Omental fat pad (tissue), 4 donors: ENCODE data around the gene HELQ. TPM values are rescaled to one million over a fixed set of nuclear protein-coding genes. Genes with fewer than 3 reads are reported as not detected.
A peak's percentile ranks its signal among the peaks of the same experiment; 100 is the strongest.

ENCODE experiments used
- ATAC-seq: fragments of 150-250 bp; one replicate; pipeline ENCODE4 v1.9.1; 2016; ENCODE audit warnings: mild to moderate bottlenecking, moderate library complexity; ENCODE audit not compliant: low FRiP score
- DNase-seq: peaks from one replicate; pipeline ENCODE4 v3.0.0-alpha.2; 2019; ENCODE audit warnings: low spot score
- CTCF ChIP-seq, 3 donors: fragments of 450-650 bp; IDR thresholded peaks; one replicate each; pipeline ENCODE4 v1.5.1; 2016 to 2017; ENCODE audit warnings: antibody characterized with exemption in 3 of 3, mild to moderate bottlenecking in 3 of 3, moderate library complexity in 2 of 3
- total RNA-seq, 4 donors: library from RNA; depleted of rRNA; stranded (reverse); fragments of >200 nt; gene quantifications; one replicate each; pipeline ENCODE4 v1.1.0, GENCODE V29; 2016

The HELQ gene
- total RNA-seq, 4 donors from 2014 or later: 13.5 to 20.0 (median 17.0) TPM

DNA sequence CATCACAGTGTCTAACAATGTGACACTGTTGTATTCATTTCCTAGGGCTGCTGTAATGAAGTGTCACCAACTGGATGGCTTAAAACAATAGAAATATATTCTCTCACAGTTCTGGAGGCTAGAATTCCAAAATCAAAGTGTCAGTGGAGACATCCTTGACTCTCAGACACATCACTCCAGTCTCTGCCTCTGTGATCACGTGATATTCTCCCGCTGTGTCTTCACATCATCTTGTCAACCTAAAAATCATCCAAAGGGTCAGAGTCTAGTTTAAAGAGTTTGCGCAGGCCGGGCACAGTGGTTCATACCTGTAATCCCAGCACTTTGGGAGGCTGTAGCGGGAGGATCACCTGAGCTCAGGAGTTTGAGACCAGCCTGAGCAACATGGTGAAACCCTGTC lies 84.4 kb downstream of the HELQ start:
- no peak for TF ChIP-seq CTCF (IDR thresholded peaks at IDR 0.05)
- ATAC-seq (no peak), DNase-seq (no peak)

GRCh38 chr4:83370640-83370906 lies 85.0 kb downstream of the HELQ start:
- DNase-seq (no peak), ATAC-seq (no peak)
- TF ChIP-seq CTCF (IDR thresholded peaks at IDR 0.05): no peak

GRCh38 chr4:83369831-83370639 lies 85.6 kb downstream of the HELQ start:
- ATAC-seq: no peak
- no peak for TF ChIP-seq CTCF (IDR thresholded peaks at IDR 0.05)
- no peak for DNase-seq

- DNase-seq: no peak
- no peak for ATAC-seq
- no peak for TF ChIP-seq CTCF (IDR thresholded peaks at IDR 0.05)
Observed at GRCh38 chr4:83364312-83364711, 91.3 kb downstream of the HELQ start.

GRCh38 chr4:83362492-83363329 lies 92.9 kb downstream of the HELQ start:
- no peak for DNase-seq
- no peak for TF ChIP-seq CTCF (IDR thresholded peaks at IDR 0.05)
- peak; percentile 52 for ATAC-seq

GRCh38 chr4:83361416-83362103 lies 94.1 kb downstream of the HELQ start:
- ATAC-seq (no peak), DNase-seq (no peak)
- TF ChIP-seq CTCF (IDR thresholded peaks at IDR 0.05): no peak
